ENCODE data around the gene CABP5.

- TF ChIP-seq CTCF (IDR thresholded peaks at IDR 0.05; ENCODE audit: insufficient read depth, low read length, poor library complexity, severe bottlenecking) (no peak), EZH2phosphoT487 (conservative IDR thresholded peaks at IDR 0.05; ENCODE audit: low read length) (no peak)
These were observed 16.5 kb upstream of the CABP5 start for GRCh38 chr19:48060381-48060780.
